Ammon's horn (tissue), 1 donor: Measurements from ENCODE around the gene NISCH.

Experiments
- DNase-seq: peaks from one replicate; pipeline ENCODE4 v3.0.0-alpha.2; 2016; ENCODE audit warnings: low spot score

NISCH gene

GRCh38 chr3:52447512-52448355 lies 7.7 kb upstream of the NISCH start:
- DNase-seq, result no peak

- no peak for DNase-seq
Observed at GRCh38 chr3:52450489-52451236, 4.7 kb upstream of the NISCH start.

GRCh38 chr3:52451237-52452083 lies 3.9 kb upstream of the NISCH start:
- no peak for DNase-seq

GRCh38 chr3:52452126-52452525 lies 3.3 kb upstream of the NISCH start:
- DNase-seq, result no peak

GRCh38 chr3:52452570-52453221 lies 2.7 kb upstream of the NISCH start:
- DNase-seq, result no peak

- DNase-seq, result no peak
Observed at GRCh38 chr3:52453496-52454249, 1.7 kb upstream of the NISCH start, which contains the start of gene TNNC1. TSS of gene TNNC1 (minus strand) at chr3:52454041. CDS start at chr3:52454015, 26 bp downstream.

- DNase-seq, result no peak
Observed at GRCh38 chr3:52454250-52454937, 1.0 kb upstream of the NISCH start.

GRCh38 chr3:52454938-52455282 lies 494 bp upstream of the NISCH start:
- no peak for DNase-seq

- DNase-seq, result no peak
Observed at GRCh38 chr3:52456169-52456799, 880 bp downstream of the NISCH start.

- DNase-seq, result no peak
Observed at GRCh38 chr3:52456800-52457183, 1.4 kb downstream of the NISCH start.

- no peak for DNase-seq
Observed at GRCh38 chr3:52458031-52458760, 2.8 kb downstream of the NISCH start.

GRCh38 chr3:52458770-52459545 lies 3.6 kb downstream of the NISCH start:
- DNase-seq, result no peak

GRCh38 chr3:52461874-52462273 lies 6.5 kb downstream of the NISCH start:
- no peak for DNase-seq

- DNase-seq, result no peak
Observed at GRCh38 chr3:52463416-52463815, 8.0 kb downstream of the NISCH start.

GRCh38 chr3:52468336-52468735 lies 12.9 kb downstream of the NISCH start:
- DNase-seq, result no peak

- no peak for DNase-seq
Observed at GRCh38 chr3:52469001-52469400, 13.6 kb downstream of the NISCH start.

- no peak for DNase-seq
Observed at GRCh38 chr3:52470920-52471319, 15.5 kb downstream of the NISCH start.
